Bronchial epithelial cell (primary cell): ENCODE results near the gene HSPA9. TPM values are rescaled to one million over a fixed set of nuclear protein-coding genes. Genes with fewer than 3 reads are reported as not detected.

Experiments
- DNase-seq: peaks from one replicate; pipeline ENCODE4 v3.0.0-alpha.2; 2010; ENCODE audit warnings: low read depth
- FAIRE-seq: peaks from 2 replicates; lab custom pipeline; 2011; peaks lifted over from hg19 to GRCh38; lab: Jason Lieb, UNC
- H3K27me3 ChIP-seq: 2 replicates; pipeline ENCODE4 v1.5.1; 2011; ENCODE audit warnings: low read length; ENCODE audit not compliant: control insufficient read depth, insufficient read depth
- H3K36me3 ChIP-seq: 2 replicates; pipeline ENCODE4 v1.5.1; 2011; ENCODE audit warnings: low read length; ENCODE audit not compliant: control insufficient read depth, insufficient read depth
- H3K4me3 ChIP-seq: 2 replicates; pipeline ENCODE4 v1.5.1; 2011; ENCODE audit warnings: mild to moderate bottlenecking, low read depth, low read length, control low read depth
- total RNA-seq: library from RNA; depleted of rRNA; stranded (reverse); fragments of >200 nt; gene quantifications from 2 replicates; pipeline ENCODE4 v1.2.1, GENCODE V29; 2014
- TF ChIP-seq, protein P1 (sequence below): IDR thresholded peaks from 2 replicates; pipeline ENCODE4 v1.5.1; 2011; ENCODE audit warnings: mild to moderate bottlenecking, moderate library complexity, low read length, control low read depth, inconsistent platforms; ENCODE audit not compliant: insufficient read depth, severe bottlenecking

HSPA9 gene
- total RNA-seq, 1 donor from 2014 or later, result 1,205 TPM

- Histone ChIP-seq H3K27me3 (no peaks in the 10 kb centered on the region), H3K36me3 (no peaks in the 10 kb centered on the region), H3K4me3 (no peak overlapping the region)
- FAIRE-seq (no peak), DNase-seq (no peak)
- TF ChIP-seq, protein P1, sequence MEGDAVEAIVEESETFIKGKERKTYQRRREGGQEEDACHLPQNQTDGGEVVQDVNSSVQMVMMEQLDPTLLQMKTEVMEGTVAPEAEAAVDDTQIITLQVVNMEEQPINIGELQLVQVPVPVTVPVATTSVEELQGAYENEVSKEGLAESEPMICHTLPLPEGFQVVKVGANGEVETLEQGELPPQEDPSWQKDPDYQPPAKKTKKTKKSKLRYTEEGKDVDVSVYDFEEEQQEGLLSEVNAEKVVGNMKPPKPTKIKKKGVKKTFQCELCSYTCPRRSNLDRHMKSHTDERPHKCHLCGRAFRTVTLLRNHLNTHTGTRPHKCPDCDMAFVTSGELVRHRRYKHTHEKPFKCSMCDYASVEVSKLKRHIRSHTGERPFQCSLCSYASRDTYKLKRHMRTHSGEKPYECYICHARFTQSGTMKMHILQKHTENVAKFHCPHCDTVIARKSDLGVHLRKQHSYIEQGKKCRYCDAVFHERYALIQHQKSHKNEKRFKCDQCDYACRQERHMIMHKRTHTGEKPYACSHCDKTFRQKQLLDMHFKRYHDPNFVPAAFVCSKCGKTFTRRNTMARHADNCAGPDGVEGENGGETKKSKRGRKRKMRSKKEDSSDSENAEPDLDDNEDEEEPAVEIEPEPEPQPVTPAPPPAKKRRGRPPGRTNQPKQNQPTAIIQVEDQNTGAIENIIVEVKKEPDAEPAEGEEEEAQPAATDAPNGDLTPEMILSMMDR, result no peak
Measured at GRCh38 chr5:138580001-138580400, 4.8 kb upstream of the HSPA9 start.

DNA sequence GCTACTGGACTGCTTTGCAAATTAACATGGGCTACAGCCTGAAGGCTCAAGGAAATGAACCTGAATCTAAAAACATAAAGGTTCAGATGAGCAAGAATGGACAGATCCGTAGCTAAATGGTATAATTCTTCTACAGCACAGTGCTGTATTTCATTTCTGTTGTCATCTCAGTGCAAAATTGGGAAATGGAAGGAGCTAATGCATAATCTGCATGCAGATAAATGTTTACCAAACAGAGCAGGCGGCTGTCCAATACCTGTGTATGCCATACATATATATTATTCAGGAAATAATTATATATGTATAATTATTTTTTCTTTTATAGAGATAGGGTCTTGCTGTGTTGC lies 4.3 kb upstream of the HSPA9 start:
- no peaks in the 10 kb centered on the region for H3K27me3 ChIP-seq
- FAIRE-seq (no peak), DNase-seq (no peak)
- TF ChIP-seq, protein P1, result no peak
- no peaks in the 10 kb centered on the region for H3K36me3 ChIP-seq
- H3K4me3 ChIP-seq, result no peak overlapping the region

- H3K36me3 ChIP-seq, result peaks cover 6% of the 10 kb centered on the region
- no peaks in the 10 kb centered on the region for H3K27me3 ChIP-seq
- DNase-seq, result no peak
- no peak for FAIRE-seq
- H3K4me3 ChIP-seq, result no peak overlapping the region
- TF ChIP-seq, protein P1, result no peak
Measured at GRCh38 chr5:138577452-138577851, 2.3 kb upstream of the HSPA9 start.

DNA sequence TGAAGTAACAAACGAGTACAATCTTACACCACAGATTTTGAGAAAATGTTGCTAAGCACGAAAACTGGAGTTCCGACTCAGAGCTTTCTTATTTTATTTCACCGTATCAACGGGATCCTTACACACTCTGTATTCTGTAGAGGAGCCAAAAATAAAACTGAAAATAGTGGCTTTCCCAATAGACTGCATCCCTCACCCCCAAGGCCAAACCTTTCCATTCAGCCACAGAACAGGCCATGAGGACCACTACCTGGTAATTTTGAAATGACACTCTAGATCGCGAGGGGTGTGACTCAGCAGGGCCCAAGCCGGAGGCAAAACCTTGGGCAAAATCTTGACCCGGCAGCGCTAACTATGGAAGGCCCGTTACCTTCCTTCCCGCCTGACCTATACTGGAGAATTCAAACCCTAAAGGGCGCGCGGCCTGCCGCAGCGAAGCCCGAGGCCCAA lies 432 bp downstream of the HSPA9 start:
- Histone ChIP-seq H3K27me3 (no peaks in the 10 kb centered on the region), H3K4me3 (peak overlapping the region; percentile 63), H3K36me3 (peaks cover 16% of the 10 kb centered on the region)
- peak; percentile 33 for DNase-seq
- no peak for FAIRE-seq
- TF ChIP-seq, protein P1, result no peak

DNA sequence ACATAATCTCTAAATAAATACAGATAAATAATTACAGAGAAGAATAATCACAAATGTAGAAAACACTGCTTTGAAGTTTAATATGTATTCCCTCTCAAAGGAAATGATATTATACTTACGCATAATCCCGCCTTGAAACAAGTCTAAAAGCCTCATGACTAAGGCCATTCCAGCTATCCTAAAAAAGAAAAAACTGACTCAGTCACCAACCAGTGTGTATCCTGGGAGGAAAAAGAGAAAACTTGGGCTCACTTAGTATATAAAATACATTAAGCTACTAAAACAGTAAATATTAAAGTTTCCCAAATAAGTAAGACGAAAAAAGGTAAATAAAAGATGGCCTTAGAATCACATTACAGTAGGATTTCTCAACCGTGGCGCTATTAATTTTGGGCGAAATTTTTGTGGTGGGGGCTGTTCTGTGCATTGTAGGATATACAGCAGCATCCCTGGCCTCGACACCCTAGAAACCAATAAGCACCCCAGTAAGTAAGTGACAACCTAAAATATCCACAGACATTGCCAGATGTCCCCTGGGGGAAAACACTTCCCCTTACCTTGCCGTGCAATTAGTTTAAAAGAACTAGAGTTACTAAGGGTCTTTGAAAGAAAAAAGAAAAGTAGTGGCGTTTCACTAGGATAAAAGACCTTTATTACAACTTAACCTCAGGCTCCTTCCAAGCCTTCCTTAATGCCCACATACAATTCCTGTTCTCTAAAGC lies 1.1 kb downstream of the HSPA9 start:
- TF ChIP-seq, protein P1, result no peak
- Histone ChIP-seq H3K4me3 (peak overlapping the region; percentile 63), H3K27me3 (no peaks in the 10 kb centered on the region), H3K36me3 (peaks cover 18% of the 10 kb centered on the region)
- FAIRE-seq (no peak), DNase-seq (peak; percentile 64)

DNA sequence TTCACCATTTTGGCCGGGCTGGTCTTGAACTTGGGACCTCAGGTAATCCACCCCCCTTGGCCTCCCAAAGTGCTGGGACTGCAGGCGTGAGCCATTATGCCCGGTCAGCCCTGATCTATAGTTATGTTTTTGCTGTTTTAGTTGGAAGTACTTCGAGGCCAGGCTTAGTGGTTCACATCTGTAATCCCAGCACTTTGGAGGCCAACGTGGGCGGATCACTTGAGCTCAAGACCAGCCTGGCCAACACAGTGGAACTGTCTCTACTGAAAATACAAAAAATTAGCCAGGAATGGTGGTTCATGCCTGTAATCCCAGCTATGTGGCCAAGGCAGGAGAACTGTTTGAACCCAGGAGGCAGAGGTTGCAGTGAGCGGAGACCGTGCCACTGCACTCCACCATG lies 2.0 kb downstream of the HSPA9 start:
- Histone ChIP-seq H3K27me3 (no peaks in the 10 kb centered on the region), H3K36me3 (peaks cover 18% of the 10 kb centered on the region), H3K4me3 (no peak overlapping the region)
- TF ChIP-seq, protein P1, result no peak
- no peak for FAIRE-seq
- no peak for DNase-seq
